Activated T-cell treated with anti-CD3 and anti-CD28 coated beads for 24 hours (primary cell): Measurements from ENCODE around the gene OS9.

ENCODE experiments used
- DNase-seq: peaks from one replicate; pipeline ENCODE4 v3.0.0-alpha.2; 2020; ENCODE audit warnings: low read depth

Gene OS9

DNA sequence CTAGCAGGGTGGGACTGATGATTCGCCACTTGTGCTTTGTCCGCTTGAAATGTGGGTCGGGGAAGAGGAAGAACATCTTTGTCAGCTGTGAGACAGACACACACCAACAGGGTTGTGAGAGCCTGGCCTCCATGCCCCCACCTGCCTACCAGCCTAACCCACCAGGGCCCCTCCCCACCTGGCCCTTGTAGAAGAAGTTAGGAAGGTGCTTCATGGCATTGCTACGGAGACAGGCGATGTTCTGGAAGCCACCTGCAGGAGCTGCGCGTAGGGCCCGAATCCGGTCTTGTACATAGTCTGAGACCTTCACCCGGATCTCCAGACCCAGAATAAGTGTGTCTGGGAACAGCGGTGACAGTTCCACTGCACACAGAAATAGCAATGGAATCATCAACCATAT lies 75.7 kb downstream of the OS9 start:
- DNase-seq, result no peak

DNA sequence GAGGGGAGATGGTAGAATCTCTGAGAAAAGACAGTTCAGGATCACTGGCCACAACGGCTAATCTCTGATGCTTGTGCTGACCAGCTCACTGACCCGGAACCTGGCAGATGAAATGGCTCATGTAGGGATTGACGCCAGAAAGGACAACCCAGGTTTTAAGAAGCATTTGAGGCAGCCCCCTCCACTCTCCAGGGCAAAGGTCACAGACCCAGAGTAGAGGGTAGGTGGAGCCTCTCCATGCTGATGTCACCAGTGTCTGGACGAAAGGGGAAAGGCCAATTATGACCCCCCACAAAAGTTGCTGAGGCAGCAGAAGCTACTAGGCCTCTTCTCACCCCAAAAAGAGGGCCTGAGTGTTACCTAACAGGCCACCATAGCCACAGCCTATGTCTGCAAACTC lies 76.8 kb downstream of the OS9 start:
- DNase-seq, result no peak
